ENCODE results near the gene SLC35E1. TPM values are rescaled to one million over a fixed set of nuclear protein-coding genes. Genes with fewer than 3 reads are reported as not detected.

Gene SLC35E1
- total RNA-seq, 2 experiments from 2014 or later = 40.6 to 43.1 TPM

DNA sequence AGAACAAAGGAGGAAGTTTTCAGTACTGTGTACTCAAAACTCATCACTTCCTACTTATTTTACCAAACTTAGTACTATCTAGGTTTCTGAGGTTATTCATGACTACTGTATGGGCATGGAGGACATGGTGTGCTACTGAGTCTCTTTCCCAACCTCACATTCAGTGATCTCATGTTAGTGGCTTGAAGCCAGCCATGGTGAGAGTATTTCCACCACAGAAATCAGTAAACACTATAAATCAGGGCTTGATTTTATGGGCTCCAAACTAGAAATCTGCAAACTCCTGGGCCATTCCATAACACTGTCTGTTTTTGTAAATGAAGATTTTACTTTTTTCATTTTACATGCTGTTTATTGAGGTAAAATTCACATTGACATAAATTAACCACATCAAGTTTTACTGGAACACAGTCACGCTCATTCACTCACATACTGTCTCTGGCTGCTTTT is 36.1 kb upstream of the SLC35E1 start:
- H3K27me3 Mint-ChIP-seq = no peaks in the 10 kb centered on the region
- H3K36me3 Mint-ChIP-seq (ENCODE audit: low read depth) = no peaks in the 10 kb centered on the region
- H3K27ac Mint-ChIP-seq = no peak overlapping the region
- CTCF ChIA-PET = interaction anchor here (1.2 kb wide), 1 partner anchor 9 kb away, joined by 3 read pairs; no protein-coding TSS in a partner anchor
- H3K9me3 Mint-ChIP-seq = no peaks in the 10 kb centered on the region
- peaks cover 49% of the 10 kb centered on the region for H3K4me1 Mint-ChIP-seq
- no peak for DNase-seq
- POLR2A ChIA-PET = no interaction called here
- H3K4me3 Mint-ChIP-seq = no peak overlapping the region

DNA sequence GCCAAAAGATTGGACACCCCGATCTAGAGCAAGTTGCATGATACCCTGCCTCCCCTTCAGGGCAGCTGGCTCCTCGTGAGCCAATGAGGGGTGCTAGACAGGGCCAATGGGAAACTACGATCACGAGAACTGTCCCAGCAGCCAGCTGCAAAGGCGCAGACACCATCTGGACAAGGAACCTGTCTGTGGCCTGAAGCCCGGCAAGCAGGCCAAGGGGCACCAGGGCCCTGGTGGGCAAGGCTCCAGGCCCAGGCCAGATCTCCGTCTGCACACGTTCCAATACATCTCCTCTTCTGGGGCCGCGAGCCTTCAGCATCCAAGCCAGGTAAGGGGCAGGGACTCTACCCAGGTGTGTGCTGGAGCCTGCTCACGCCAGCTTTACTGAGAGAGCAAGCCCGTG is 35.6 kb upstream of the SLC35E1 start:
- H3K9me3 Mint-ChIP-seq = no peaks in the 10 kb centered on the region
- H3K4me1 Mint-ChIP-seq = peaks cover 48% of the 10 kb centered on the region
- no peaks in the 10 kb centered on the region for H3K36me3 Mint-ChIP-seq (ENCODE audit: low read depth)
- no peak overlapping the region for H3K4me3 Mint-ChIP-seq
- ChIA-PET CTCF (interaction anchor here (1.2 kb wide), 1 partner anchor 9 kb away, joined by 3 read pairs; no protein-coding TSS in a partner anchor), POLR2A (no interaction called here)
- peak overlapping the region; percentile 68 for H3K27ac Mint-ChIP-seq
- no peaks in the 10 kb centered on the region for H3K27me3 Mint-ChIP-seq
- DNase-seq = no peak

DNA sequence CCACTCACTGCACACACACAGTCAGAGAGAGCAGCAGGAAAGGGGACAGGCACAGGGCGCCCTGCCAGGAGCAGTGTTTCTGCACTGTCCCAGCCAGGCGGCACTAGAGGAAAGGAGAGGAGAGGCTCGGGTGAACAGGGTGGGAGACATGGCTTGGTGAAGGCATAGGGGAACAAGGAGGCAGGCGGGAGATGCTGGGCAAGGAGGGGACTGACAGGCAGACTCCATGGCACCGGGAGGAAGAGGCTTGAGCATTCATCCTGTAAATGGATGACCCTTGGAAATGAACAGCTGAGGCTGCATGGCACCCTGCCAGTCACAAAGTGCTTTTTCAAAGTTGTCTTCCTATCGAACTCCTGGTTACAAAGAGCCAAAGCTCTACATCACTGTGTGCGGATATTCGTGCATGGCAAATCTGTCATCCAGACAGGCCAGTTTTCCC is 33.4 kb upstream of the SLC35E1 start:
- Mint-ChIP-seq H3K27ac (peak overlapping the region; percentile 65), H3K4me3 (no peak overlapping the region), H3K36me3 (ENCODE audit: low read depth) (no peaks in the 10 kb centered on the region), H3K27me3 (no peaks in the 10 kb centered on the region), H3K9me3 (no peaks in the 10 kb centered on the region), H3K4me1 (peaks cover 38% of the 10 kb centered on the region)
- no peak for DNase-seq
- POLR2A ChIA-PET = no interaction called here
- CTCF ChIA-PET = no interaction called here

DNA sequence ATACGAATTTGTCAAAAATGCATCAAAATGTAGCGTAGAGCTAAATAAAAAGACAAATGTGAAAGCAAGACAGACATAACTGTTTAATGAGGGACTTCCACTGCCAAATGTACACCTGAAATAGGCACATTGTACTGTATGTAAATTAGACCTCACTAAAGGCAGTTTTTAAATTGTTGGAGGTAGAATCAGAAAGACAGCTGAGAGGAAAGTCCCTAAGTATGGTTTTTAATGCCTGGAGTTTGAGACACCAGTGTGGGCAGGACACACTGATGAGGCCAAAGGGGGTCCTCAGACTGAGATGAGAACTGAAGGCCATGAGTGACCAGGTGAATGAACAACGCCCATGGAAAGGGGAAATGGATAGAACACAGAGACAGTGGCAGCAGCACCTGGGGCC is 32.9 kb upstream of the SLC35E1 start:
- CTCF ChIA-PET = interaction anchor here (0.5 kb wide), 1 partner anchor 547 kb away, joined by 4 read pairs; no protein-coding TSS in a partner anchor
- no peak overlapping the region for H3K4me3 Mint-ChIP-seq

DNA sequence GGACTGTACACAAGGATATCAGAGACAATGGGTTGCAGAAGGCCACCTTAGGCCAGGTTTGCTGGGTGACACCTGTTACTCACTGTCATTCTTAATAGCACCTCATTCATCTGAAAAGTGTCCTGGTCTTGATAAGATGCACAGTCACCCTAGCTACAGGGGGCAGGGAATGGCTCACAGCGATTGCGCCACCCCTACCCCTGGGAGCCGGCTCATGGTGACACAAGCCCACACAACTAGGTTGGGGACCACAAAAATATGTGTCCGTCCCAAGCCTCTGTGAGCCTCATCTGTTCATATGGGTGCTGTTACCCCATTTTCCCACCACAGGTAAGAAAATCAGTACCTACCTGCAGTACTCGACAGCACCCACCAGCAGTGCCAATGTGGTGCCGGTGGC is 32.4 kb upstream of the SLC35E1 start:
- Mint-ChIP-seq H3K36me3 (ENCODE audit: low read depth) (no peaks in the 10 kb centered on the region), H3K27me3 (no peaks in the 10 kb centered on the region), H3K4me1 (peaks cover 32% of the 10 kb centered on the region), H3K27ac (peak overlapping the region; percentile 21), H3K9me3 (no peaks in the 10 kb centered on the region), H3K4me3 (no peak overlapping the region)
- DNase-seq = no peak
- ChIA-PET POLR2A (no interaction called here), CTCF (interaction anchor here (0.5 to 1.6 kb wide), 2 partner anchors 10 to 547 kb away, joined by 4 to 6 read pairs; no protein-coding TSS in a partner anchor)

More for the DNA sequence above, 32.9 kb upstream of the SLC35E1 start:
- Mint-ChIP-seq H3K9me3 (no peaks in the 10 kb centered on the region), H3K4me1 (peaks cover 36% of the 10 kb centered on the region), H3K36me3 (ENCODE audit: low read depth) (no peaks in the 10 kb centered on the region), H3K27ac (peak overlapping the region; percentile 65), H3K27me3 (no peaks in the 10 kb centered on the region)
- DNase-seq = no peak
- POLR2A ChIA-PET = no interaction called here

DNA sequence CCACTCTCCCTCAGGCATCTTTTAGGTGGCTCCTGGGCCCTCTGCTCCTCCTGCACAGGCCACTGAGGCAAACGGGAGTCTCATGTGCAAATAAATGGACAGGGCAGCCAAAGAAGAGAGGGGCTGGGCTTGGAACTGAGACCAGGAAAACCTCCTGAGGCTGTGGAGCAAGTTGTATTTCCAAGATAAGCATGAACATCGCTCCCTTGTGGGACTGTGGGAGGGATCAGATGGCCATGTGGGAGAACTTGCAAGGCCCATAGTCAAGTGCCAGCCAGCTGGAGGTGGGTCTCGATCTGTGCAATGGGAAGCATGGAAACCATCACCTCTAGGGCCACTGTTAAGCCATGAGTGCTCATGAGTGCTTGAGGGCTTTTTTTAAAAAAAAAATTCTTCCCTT is 30.9 kb upstream of the SLC35E1 start:
- Mint-ChIP-seq H3K36me3 (ENCODE audit: low read depth) (no peaks in the 10 kb centered on the region), H3K4me3 (no peak overlapping the region), H3K4me1 (peaks cover 26% of the 10 kb centered on the region), H3K27ac (no peak overlapping the region), H3K27me3 (no peaks in the 10 kb centered on the region), H3K9me3 (no peaks in the 10 kb centered on the region)
- ChIA-PET CTCF (interaction anchor here (1.6 kb wide), 1 partner anchor 12 kb away, joined by 6 read pairs; no protein-coding TSS in a partner anchor), POLR2A (no interaction called here)
- DNase-seq = no peak

DNA sequence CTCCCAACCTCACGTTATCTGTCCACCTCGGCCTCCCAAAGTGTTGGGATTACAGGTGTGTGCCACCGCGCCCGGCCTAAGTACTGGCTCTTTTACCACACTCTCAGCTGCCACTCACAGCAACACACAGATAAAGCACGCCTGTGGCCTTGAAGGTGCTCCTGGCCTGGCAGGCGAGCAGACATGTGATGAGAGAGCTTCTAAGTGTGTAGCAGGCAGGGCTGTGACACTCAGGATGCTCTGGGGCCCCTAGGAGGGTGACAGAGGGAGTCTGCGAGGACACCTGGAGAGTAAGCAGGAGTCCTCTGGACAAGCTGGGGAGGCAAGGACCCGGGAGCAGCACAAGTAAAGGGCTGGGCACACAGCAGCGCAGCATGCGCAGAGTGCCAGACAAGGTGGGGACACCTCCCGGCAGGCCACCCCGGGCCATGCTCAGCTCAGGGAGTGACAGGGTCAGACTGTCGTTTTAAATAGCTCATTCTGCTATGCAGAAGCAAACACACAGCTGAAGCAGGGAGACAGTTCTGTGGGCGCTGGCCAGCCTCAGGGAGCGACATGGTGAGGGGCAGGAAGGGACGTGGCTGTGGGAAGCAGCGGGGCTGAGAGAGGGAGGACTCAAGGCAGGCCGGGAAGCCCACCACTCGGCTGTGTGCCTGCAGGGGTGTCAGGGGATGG is 29.3 kb upstream of the SLC35E1 start:
- no peaks in the 10 kb centered on the region for H3K36me3 Mint-ChIP-seq (ENCODE audit: low read depth)
- POLR2A ChIA-PET = no interaction called here
- no peaks in the 10 kb centered on the region for H3K9me3 Mint-ChIP-seq
- H3K27me3 Mint-ChIP-seq = no peaks in the 10 kb centered on the region
- no peak for DNase-seq
- no peak overlapping the region for H3K4me3 Mint-ChIP-seq
- CTCF ChIA-PET = interaction anchor here (0.6 to 1.3 kb wide), 6 partner anchors 9 to 484 kb away, joined by 3 to 4 read pairs (median 3); no protein-coding TSS in a partner anchor
- peaks cover 27% of the 10 kb centered on the region for H3K4me1 Mint-ChIP-seq
- no peak overlapping the region for H3K27ac Mint-ChIP-seq

DNA sequence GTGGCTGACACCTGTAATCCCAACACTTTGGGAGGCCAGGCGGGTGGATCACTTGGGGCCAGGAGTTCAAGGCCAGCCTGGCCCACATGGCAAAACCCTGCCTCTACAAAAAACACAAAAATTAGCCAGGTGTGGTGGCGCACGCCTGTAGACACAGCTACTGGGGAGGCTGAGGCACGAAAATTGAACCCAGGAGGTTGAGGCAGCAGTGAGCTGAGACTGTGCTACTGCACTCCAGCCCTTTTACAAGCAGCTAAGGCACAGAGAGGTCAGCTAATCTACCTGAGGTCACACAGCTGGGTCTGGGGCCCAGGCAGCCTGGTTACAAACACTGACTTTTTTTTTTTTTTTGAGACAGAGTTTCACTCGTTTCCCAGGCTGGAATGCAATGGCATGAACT is 28.6 kb upstream of the SLC35E1 start:
- Mint-ChIP-seq H3K36me3 (ENCODE audit: low read depth) (no peaks in the 10 kb centered on the region), H3K27me3 (no peaks in the 10 kb centered on the region), H3K9me3 (no peaks in the 10 kb centered on the region), H3K4me1 (peaks cover 32% of the 10 kb centered on the region), H3K27ac (no peak overlapping the region), H3K4me3 (no peak overlapping the region)
- no peak for DNase-seq
- CTCF ChIA-PET = interaction anchor here (0.6 to 1.3 kb wide), 8 partner anchors 9 to 485 kb away, joined by 3 to 4 read pairs (median 3); no protein-coding TSS in a partner anchor
- POLR2A ChIA-PET = no interaction called here

DNA sequence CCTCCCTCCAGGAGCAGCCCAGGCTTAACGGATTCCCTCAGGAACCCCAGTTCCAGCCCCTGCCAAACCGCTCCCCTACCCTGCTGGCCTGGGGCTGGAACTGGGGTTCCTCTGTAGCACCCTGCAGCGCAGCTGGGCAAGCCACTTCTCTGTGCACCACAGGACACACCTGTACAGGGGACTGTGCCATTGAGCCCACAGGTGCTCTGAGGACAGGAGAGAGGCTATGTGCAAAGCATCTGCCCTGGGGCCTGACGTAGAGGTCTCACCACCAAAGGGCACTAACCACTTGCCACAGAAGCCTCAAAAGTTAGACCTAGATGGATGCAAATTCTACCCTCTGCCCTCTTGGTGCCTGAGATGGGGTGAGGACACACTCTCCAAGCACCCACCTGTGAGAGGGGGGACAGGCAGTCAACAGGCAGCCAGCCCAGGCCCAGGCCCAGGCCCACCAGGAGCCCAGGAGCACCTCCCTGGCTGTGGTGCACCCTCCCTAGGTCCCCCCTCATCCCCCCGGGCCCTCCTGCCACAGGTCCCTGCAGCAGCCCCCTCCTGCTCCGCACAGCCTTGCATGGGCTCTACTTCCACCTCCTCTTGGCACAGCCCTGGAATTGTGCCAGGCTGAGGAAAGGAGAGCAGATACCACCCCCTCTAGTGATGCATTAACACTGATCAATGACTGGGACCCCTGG is 27.6 kb upstream of the SLC35E1 start:
- DNase-seq = no peak
- CTCF ChIA-PET = interaction anchor here (0.7 to 1.8 kb wide), 4 partner anchors 8 to 12 kb away, joined by 3 to 4 read pairs (median 4); no protein-coding TSS in a partner anchor
- H3K4me3 Mint-ChIP-seq = no peak overlapping the region

DNA sequence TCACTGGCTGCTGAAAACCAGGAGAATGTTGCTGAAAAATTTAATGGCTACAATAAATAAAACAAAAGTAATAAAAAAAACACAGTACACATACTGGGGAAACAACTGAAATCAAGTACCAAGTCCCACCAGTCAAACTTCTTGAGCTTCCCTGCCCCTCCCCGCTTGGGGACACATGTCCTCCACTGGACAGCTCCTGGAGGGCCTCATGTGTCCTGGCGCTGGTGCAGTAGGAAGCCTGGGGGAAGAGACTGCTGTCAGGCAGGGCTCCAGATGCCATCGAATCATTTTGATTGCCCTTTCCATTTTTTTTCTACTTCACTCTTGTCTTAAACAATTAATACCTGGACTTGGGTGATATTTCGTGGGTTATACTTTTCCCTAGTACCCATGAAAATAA is 26.6 kb upstream of the SLC35E1 start:
- H3K4me3 Mint-ChIP-seq = no peak overlapping the region
- ChIA-PET CTCF (interaction anchor here (0.7 to 1.8 kb wide), 3 partner anchors 9 to 16 kb away, joined by 3 to 4 read pairs (median 3); no protein-coding TSS in a partner anchor), POLR2A (no interaction called here)
- H3K27ac Mint-ChIP-seq = no peak overlapping the region
- no peaks in the 10 kb centered on the region for H3K27me3 Mint-ChIP-seq
- no peaks in the 10 kb centered on the region for H3K36me3 Mint-ChIP-seq (ENCODE audit: low read depth)
- H3K9me3 Mint-ChIP-seq = no peaks in the 10 kb centered on the region
- no peak for DNase-seq
- peaks cover 43% of the 10 kb centered on the region for H3K4me1 Mint-ChIP-seq

More for the DNA sequence above, 27.6 kb upstream of the SLC35E1 start:
- no peaks in the 10 kb centered on the region for H3K36me3 Mint-ChIP-seq (ENCODE audit: low read depth)
- peaks cover 34% of the 10 kb centered on the region for H3K4me1 Mint-ChIP-seq
- POLR2A ChIA-PET = no interaction called here
- no peaks in the 10 kb centered on the region for H3K27me3 Mint-ChIP-seq
- no peaks in the 10 kb centered on the region for H3K9me3 Mint-ChIP-seq
- H3K27ac Mint-ChIP-seq = no peak overlapping the region

DNA sequence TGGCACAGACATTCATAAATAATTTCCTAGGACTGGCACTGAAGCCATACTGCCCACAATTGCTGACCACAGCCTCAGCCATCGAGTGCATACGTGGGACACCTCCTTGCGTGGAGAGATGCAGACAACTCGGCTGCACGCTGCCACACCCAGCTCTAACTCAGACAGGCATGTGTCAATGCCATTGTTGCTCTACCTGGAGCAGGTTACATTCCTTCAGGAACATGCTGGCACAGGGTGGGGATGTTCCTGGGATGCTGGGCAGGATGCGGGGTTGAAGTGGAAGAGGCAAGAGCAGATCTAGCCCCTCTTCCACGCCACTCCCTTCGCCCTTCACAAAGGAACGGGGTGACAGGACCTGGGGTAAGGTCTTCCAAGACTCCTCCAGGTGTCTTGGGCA is 24.2 kb upstream of the SLC35E1 start:
- CTCF ChIA-PET = interaction anchor here (1.6 kb wide), 1 partner anchor 28 kb away, joined by 3 read pairs; no protein-coding TSS in a partner anchor
- POLR2A ChIA-PET = no interaction called here
- peaks cover 61% of the 10 kb centered on the region for H3K4me1 Mint-ChIP-seq
- no peaks in the 10 kb centered on the region for H3K9me3 Mint-ChIP-seq
- no peak overlapping the region for H3K4me3 Mint-ChIP-seq
- H3K36me3 Mint-ChIP-seq (ENCODE audit: low read depth) = peaks cover 5% of the 10 kb centered on the region
- no peaks in the 10 kb centered on the region for H3K27me3 Mint-ChIP-seq
- no peak for DNase-seq
- no peak overlapping the region for H3K27ac Mint-ChIP-seq

DNA sequence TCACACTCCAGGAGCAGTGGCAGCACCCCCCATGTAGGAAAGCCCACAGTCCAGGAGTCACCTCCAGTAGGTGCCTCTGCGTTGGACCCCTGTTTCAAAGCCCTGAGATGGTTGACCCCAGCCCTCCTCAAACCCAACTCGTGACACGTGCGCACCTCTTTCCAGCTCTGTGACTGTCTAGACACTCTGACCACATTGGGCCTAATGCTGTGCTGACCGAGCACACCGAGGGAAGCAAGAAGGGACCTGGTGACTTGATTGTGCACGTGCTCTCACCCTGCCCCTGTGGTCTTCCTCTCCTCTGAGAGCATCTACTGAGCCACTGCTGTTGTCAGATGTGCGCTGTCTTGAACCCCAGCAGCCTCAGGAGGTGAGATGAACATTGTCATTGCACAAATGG is 22.9 kb upstream of the SLC35E1 start:
- peak overlapping the region; percentile 91 for H3K27ac Mint-ChIP-seq
- peak overlapping the region; percentile 65 for H3K4me3 Mint-ChIP-seq
- no peak for DNase-seq
- H3K4me1 Mint-ChIP-seq = peaks cover 68% of the 10 kb centered on the region
- no peaks in the 10 kb centered on the region for H3K9me3 Mint-ChIP-seq
- H3K36me3 Mint-ChIP-seq (ENCODE audit: low read depth) = peaks cover 5% of the 10 kb centered on the region
- CTCF ChIA-PET = no interaction called here
- no peaks in the 10 kb centered on the region for H3K27me3 Mint-ChIP-seq
- POLR2A ChIA-PET = no interaction called here

DNA sequence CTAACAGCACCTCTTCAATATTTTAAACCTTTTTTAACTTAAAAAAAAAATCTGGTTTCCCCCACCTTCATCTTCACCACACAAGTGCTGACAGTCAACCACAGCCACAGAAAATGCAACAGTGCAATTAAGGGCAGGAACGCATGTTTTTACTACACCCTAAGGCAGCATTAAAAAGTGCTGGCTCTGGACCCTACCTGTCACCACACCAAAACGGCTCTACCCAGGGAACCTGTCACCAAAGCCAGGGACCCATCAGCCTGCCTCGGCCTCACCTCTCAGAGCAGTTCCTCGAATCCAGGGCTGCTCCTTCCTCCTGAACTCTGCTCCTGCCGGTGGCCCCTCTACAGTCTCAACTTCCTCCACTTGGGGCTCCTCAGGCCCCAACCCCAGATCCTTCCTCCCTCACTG is 22.5 kb upstream of the SLC35E1 start:
- peak; percentile 67 for DNase-seq
- Mint-ChIP-seq H3K27ac (peak overlapping the region; percentile 91), H3K9me3 (no peaks in the 10 kb centered on the region), H3K36me3 (ENCODE audit: low read depth) (peaks cover 5% of the 10 kb centered on the region), H3K4me3 (peak overlapping the region; percentile 65), H3K4me1 (peaks cover 72% of the 10 kb centered on the region), H3K27me3 (no peaks in the 10 kb centered on the region)
- POLR2A ChIA-PET = no interaction called here
- CTCF ChIA-PET = interaction anchor here (1.3 kb wide), 1 partner anchor 23 kb away, joined by 3 read pairs; no protein-coding TSS in a partner anchor

Measured in activated CD4-positive, alpha-beta T cell treated with anti-CD3 and anti-CD28 coated beads, Interleukin-2, amount 10 ng/mL, durations not matched to agents 7 days and 5 days (primary cell).